HEK293 (cell line): ENCODE results near the gene NPC2.

Experiments used
- CTCF ChIA-PET: fragments of 350-600 bp; formaldehyde crosslinking; extraction: SDS; loops from one replicate; lab custom pipeline; 2021; ENCODE audit warnings: antibody characterized with exemption; lab: Yijun Ruan, JAX
- POLR2A ChIA-PET: fragments of 300-600 bp; formaldehyde crosslinking; extraction: SDS; loops from one replicate; lab custom pipeline; 2020; ENCODE audit warnings: antibody characterized with exemption, inconsistent platforms; lab: Yijun Ruan, JAX
- H3K27ac ChIP-seq: fragments of 200-500 bp; sonication (Bioruptor generic); 2 replicates; pipeline ENCODE4 v1.5.1; 2014; ENCODE audit warnings: low read depth, low read length, control low read depth, inconsistent platforms; ENCODE audit errors: extremely low read depth
- H3K36me3 ChIP-seq, 2 experiments: fragments of 200-500 bp in 1 of 2; sonication (Bioruptor generic) in 1 of 2; 1 replicate in 1 of 2; 2 replicates in 1 of 2; pipeline ENCODE4 v1.5.1; 2014 to 2017; ENCODE audit warnings: inconsistent platforms in 2 of 2, low read length in 2 of 2; ENCODE audit not compliant: control insufficient read depth in 2 of 2, insufficient read depth in 1 of 2
- H3K4me1 ChIP-seq: fragments of 200-500 bp; sonication (Bioruptor generic); 2 replicates; pipeline ENCODE4 v1.5.1; 2014; ENCODE audit warnings: mild to moderate bottlenecking, low read length, inconsistent platforms; ENCODE audit not compliant: control insufficient read depth, insufficient read depth
- H3K4me3 ChIP-seq: 2 replicates; pipeline ENCODE4 v1.5.1; 2011; ENCODE audit warnings: low read depth, mild to moderate bottlenecking, control low read depth, low read length, moderate library complexity
- H3K9me3 ChIP-seq: fragments of 200-500 bp; sonication (Bioruptor generic); 2 replicates; pipeline ENCODE4 v1.5.1; 2014; ENCODE audit warnings: low read depth, low read length, inconsistent platforms; ENCODE audit not compliant: control insufficient read depth, insufficient read depth
- FEZF1 ChIP-seq: fragments of 450-650 bp; formaldehyde crosslinking; IDR thresholded peaks from 2 replicates; pipeline ENCODE4 v1.5.1; 2016; ENCODE audit warnings: missing biosample characterization, missing genetic modification characterization
- OSR2 ChIP-seq: fragments of 450-650 bp; formaldehyde crosslinking; IDR thresholded peaks from 2 replicates; pipeline ENCODE4 v1.5.1; 2016; ENCODE audit warnings: missing biosample characterization, missing genetic modification characterization
- PRDM10 ChIP-seq: fragments of 450-650 bp; formaldehyde crosslinking; IDR thresholded peaks from 2 replicates; pipeline ENCODE4 v1.5.1; 2016; ENCODE audit warnings: missing biosample characterization, missing genetic modification characterization
- PRDM6 ChIP-seq: fragments of 450-650 bp; formaldehyde crosslinking; IDR thresholded peaks from 2 replicates; pipeline ENCODE4 v1.5.1; 2017; ENCODE audit warnings: missing biosample characterization, missing genetic modification characterization
- ZIC2 ChIP-seq: fragments of 450-650 bp; formaldehyde crosslinking; IDR thresholded peaks from 2 replicates; pipeline ENCODE4 v1.5.1; 2016; ENCODE audit warnings: missing biosample characterization, missing genetic modification characterization
- ZNF175 ChIP-seq: fragments of 450-650 bp; formaldehyde crosslinking; IDR thresholded peaks from 2 replicates; pipeline ENCODE4 v1.5.1; 2016; ENCODE audit warnings: missing biosample characterization, missing genetic modification characterization
- ZNF211 ChIP-seq: fragments of 450-650 bp; formaldehyde crosslinking; IDR thresholded peaks from 2 replicates; pipeline ENCODE4 v1.5.1; 2016; ENCODE audit warnings: low read depth, missing biosample characterization, missing genetic modification characterization
- ZNF214 ChIP-seq: fragments of 450-650 bp; formaldehyde crosslinking; IDR thresholded peaks from 2 replicates; pipeline ENCODE4 v1.5.1; 2017; ENCODE audit warnings: missing biosample characterization, mild to moderate bottlenecking, missing genetic modification characterization, borderline replicate concordance
- ZNF398 ChIP-seq: fragments of 450-650 bp; formaldehyde crosslinking; IDR thresholded peaks from 2 replicates; pipeline ENCODE4 v1.5.1; 2017; ENCODE audit warnings: missing biosample characterization, missing genetic modification characterization
- ZNF529 ChIP-seq: fragments of 450-650 bp; formaldehyde crosslinking; IDR thresholded peaks from 2 replicates; pipeline ENCODE4 v1.5.1; 2017; ENCODE audit warnings: missing genetic modification characterization, missing biosample characterization; ENCODE audit not compliant: insufficient replicate concordance
- ZNF621 ChIP-seq: fragments of 450-650 bp; formaldehyde crosslinking; IDR thresholded peaks from 2 replicates; pipeline ENCODE4 v1.5.1; 2017; ENCODE audit warnings: missing biosample characterization, missing genetic modification characterization
- ZNF645 ChIP-seq: fragments of 450-650 bp; formaldehyde crosslinking; IDR thresholded peaks from 2 replicates; pipeline ENCODE4; 2016; ENCODE audit warnings: missing biosample characterization, missing genetic modification characterization
- ZXDB ChIP-seq: fragments of 450-650 bp; formaldehyde crosslinking; IDR thresholded peaks from 2 replicates; pipeline ENCODE4 v1.5.1; 2016; ENCODE audit warnings: missing biosample characterization, missing genetic modification characterization

The NPC2 gene

GRCh38 chr14:74500417-74501134 is 7.5 kb upstream of the NPC2 start:
- Histone ChIP-seq H3K4me3 (no peak overlapping the region), H3K27ac (no peak overlapping the region)

GRCh38 chr14:74495356-74495755 is 2.3 kb upstream of the NPC2 start:
- no peaks in the 10 kb centered on the region for H3K9me3 ChIP-seq
- CTCF ChIA-PET = interaction anchor here (0.7 to 0.8 kb wide), 2 partner anchors 13 to 191 kb away, joined by 3 read pairs; no protein-coding TSS in a partner anchor
- TF ChIP-seq OSR2 (tag by site-specific recombination) = no peak
- TF ChIP-seq ZNF645 (tag by site-specific recombination) = no peak
- TF ChIP-seq ZXDB = 0 out of 2 replicates have a peak, but pooled peaks have one; percentile 19
- TF ChIP-seq ZNF398 (tag by site-specific recombination) = no peak
- 0 out of 2 replicates have a peak, but pooled peaks have one; percentile 22 for TF ChIP-seq PRDM10 (tag by site-specific recombination)
- TF ChIP-seq ZNF529 = no peak
- TF ChIP-seq PRDM6 (tag by site-specific recombination) = peak; percentile 27; the same call in 1 of the 2 replicates
- no peak for TF ChIP-seq ZNF175 (tag by site-specific recombination)
- TF ChIP-seq ZNF211 (tag by site-specific recombination) = no peak
- TF ChIP-seq ZNF621 = no peak
- 0 out of 2 replicates have a peak, but pooled peaks have one; percentile 32 for TF ChIP-seq FEZF1 (tag by site-specific recombination)
- TF ChIP-seq, all 188 proteins: peak for 4
- POLR2A ChIA-PET = no interaction called here
- Histone ChIP-seq H3K4me3 (no peak overlapping the region), H3K27ac (no peak overlapping the region), H3K36me3 (peaks cover 3 to 6% of the 10 kb centered on the region in 2 experiments; a peak in 2 of 3 replicates), H3K4me1 (peaks cover 16% of the 10 kb centered on the region)

More at GRCh38 chr14:74500417-74501134, 7.5 kb upstream of the NPC2 start:
- ChIA-PET POLR2A (no interaction called here), CTCF (interaction anchor here (0.6 to 3.3 kb wide), 6 partner anchors 15 to 337 kb away, joined by 3 to 12 read pairs (median 4); no protein-coding TSS in a partner anchor)
- Histone ChIP-seq H3K4me1 (no peaks in the 10 kb centered on the region), H3K9me3 (no peaks in the 10 kb centered on the region), H3K36me3 (peaks cover 3 to 6% of the 10 kb centered on the region in 2 experiments; a peak in 2 of 3 replicates)
- TF ChIP-seq ZIC2 (tag by site-specific recombination) (peak; percentile 88), ZNF214 (tag by site-specific recombination) (no peak)
